ENCODE data around the gene MRM3.

- no peak for TF ChIP-seq CTCF (conservative IDR thresholded peaks at IDR 0.05; ENCODE audit: low read length)
- TF ChIP-seq EZH2phosphoT487 (IDR thresholded peaks at IDR 0.05; ENCODE audit: borderline replicate concordance), result no peak
Observed at GRCh38 chr17:787641-788221, 5.6 kb downstream of the MRM3 start.

All from Loucy (cell line).